NCI-H2029 (cell line): Measurements from ENCODE around the gene SCART1.
"Not testable (repeated sequence)": the region's sequence is repeated elsewhere in the genome, so short reads cannot be mapped to it uniquely, and the experiment has no call there.

Experiments used
- DNase-seq: peaks from one replicate; lab custom pipeline; 2025; lab: John Stamatoyannopoulos, UW

SCART1 gene

DNA sequence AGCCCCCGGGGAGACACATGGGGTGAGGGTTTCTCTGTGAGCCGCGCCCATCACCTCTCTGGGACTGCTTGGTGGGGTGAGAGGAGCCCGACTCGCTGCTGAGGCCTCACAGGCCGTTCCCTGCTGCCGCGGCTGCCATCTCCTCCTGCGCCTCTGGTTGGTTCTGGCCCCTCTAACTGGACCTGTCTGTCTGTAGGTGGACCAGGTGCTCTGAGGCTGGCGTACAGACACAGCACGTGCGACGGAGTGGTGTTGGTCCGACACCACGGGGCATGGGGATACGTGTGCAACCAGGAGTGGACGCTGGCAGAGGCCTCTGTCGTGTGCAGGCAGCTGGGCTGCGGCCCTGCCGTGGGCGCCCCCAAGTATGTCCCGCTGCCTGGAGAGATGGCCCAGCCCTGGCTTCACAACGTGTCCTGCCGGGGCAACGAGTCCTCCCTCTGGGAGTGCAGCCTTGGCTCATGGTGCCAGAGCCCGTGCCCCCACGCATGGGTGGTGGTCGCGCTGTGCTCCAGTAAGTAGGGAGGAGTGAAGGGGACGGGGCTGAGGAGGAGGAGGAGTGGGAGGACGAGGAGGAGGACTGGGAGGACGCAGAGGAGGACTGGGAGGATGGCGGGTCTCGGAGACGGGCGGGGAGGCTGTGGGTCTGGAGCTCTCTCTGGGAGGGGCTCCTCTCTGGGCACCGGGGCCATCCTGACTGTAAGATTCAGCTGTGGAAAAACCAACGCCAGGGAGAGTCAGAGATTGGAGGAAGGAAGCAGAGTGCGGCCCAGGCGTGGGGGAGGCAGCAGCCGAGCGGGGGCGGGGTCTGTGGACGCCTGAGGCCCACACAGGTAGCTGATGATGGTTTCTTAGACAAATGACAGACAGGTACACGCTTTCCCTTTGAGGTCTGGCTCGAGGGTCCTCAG is 2.6 kb downstream of the SCART1 start:
- DNase-seq = no peak

GRCh38 chr10:133457100-133457841 is 3.5 kb downstream of the SCART1 start:
- DNase-seq = no peak

- DNase-seq = no peak
Observed at GRCh38 chr10:133458021-133458709, 4.4 kb downstream of the SCART1 start.

DNA sequence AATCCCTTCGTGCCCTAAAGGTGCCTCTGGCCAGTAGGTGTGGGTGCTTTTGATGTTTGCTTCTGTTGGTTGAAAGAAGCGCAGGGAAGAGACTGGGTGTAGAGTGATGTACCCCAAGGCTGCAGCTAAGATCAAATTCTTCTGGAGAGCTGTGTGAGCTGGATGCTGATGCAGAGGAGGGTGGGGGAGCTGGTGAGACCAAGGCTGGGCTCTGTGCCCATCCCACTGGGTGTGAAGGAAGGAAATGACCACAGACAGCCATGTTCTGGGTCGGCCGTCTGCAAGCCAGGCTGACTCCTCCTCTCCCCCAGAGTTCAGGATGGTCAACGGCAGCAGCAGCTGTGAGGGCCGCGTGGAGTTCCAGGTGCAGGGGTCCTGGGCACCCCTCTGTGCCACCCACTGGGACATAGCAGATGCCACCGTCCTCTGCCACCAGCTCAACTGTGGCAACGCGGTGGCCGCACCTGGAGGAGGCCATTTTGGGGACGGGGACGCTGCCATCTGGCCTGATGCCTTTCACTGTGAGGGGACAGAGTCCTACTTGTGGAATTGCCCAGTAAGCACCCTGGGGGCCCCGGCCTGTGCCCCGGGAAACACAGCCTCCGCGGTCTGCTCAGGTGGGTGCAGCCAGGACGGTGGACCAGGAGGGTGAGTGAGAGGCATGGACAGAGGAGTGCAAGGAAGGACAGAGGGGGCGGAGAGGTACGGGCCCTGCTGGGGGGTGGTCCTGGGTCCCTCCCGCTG is 5.1 kb downstream of the SCART1 start:
- DNase-seq = no peak

- no peak for DNase-seq
Observed at GRCh38 chr10:133459454-133460207, 5.9 kb downstream of the SCART1 start.

- DNase-seq = no peak
Observed at GRCh38 chr10:133460208-133460769, 6.5 kb downstream of the SCART1 start.

GRCh38 chr10:133461027-133461426 is 7.3 kb downstream of the SCART1 start:
- DNase-seq = no peak

DNA sequence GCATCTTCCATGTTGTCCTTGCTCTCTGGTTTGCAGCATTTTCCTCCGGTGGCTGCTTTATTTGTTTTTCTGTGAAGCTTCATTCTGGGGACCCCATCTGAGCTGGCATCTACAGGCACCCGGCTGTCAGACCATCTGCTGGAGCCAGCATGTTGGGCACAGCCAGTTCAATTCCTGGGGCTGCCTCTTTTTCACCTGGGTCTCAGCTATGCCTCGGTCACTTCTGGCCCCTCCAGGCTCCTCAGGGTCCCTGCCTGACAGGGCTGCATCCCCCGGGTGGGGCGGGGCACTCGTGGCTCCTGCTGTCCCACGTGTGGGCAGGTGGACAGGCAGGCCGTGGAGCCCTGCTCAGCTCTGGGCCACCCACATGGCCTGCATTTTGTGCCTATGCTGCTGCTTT is 8.1 kb downstream of the SCART1 start:
- DNase-seq = no peak

DNA sequence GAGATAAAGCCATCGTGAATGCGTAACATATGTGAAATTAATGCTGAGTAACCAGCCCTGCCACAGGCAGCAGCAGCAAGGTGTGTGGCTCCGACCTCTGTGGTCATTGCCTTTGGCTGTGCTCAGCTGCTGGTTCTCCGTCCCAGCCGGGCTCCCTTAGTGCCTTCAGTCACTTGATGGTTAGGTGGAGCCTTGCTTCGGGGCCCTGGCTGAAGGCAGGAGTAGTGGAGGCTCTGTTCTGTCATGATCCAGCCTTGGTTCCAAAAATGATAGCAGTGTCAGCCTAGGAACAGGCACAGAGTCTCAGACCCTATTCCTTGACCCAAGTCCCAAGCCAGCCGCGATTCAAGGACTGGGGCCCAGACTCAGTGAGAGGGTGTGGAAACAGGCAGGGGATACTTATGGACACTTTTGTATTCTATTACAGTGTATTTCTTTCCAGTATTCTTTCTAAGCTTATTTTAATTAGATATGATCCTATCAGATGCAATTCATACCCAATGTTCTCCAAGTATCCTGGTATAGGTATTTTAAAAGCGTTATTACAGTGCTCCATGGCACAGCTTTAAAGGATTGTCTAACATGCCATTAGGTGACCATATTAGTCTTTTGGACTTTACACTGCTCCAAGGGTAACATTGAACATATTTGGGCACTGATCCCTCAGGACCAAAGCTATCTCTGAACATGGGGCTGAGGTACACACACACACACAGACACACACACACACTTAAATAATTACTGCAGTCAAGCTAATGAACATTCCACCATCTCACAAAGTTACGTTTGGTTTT is 9.0 kb downstream of the SCART1 start:
- no peak for DNase-seq

DNA sequence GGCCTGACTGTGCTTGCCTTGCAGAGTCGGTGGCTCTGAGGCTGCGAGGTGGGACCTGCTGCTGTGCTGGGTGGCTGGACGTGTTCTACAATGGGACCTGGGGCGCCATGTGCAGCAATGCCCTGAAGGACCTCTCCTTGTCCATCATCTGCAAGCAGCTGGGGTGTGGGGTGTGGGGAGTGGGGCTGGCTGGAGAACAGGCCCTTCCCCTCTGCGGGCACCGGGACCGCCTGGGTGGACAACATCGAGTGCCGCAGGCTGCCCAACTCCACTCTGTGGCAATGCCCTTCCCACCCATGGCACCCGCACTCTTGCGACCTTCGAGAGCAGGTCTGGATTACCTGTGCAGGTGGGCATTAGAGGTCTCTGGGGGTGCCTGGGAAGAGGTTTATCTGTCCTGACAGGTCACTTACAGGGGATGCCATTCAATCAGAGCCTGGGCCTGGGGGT is 10.9 kb downstream of the SCART1 start:
- no peak for DNase-seq

DNA sequence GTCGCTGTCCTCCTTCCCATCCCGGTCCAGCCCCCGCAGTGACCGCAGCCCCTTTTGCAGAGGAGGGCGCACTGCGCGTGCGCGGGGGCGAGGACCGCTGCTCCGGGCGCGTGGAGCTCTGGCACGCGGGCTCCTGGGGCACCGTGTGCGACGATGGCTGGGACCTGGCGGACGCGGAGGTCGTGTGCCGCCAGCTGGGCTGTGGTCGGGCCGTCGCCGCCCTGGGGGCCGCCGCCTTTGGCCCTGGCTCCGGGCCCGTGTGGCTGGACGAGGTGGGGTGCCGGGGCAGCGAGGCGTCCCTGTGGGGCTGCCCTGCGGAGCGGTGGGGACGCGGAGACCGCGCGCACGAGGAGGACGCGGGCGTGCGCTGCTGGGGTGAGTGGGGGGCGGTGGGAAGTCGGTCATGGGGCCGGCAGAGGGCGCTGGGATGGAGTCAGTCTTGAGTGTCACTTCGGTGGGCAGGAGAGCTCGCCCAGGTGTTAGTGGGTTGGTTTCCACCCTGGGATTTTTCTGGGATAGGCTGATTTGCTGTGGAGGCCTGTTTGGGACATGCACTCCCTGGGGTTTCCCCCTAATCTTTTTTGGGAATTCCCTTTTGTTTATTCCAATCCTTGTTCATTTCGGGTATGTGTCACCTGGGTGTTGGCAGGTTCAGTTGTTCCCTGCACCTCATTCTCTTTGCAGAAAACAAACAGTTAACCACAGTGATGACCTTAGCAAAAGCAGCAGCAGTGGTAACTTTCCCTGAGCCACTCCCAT is 11.6 kb downstream of the SCART1 start:
- no peak for DNase-seq

- DNase-seq = no peak
Observed at GRCh38 chr10:133465950-133466474, 12.3 kb downstream of the SCART1 start.

DNA sequence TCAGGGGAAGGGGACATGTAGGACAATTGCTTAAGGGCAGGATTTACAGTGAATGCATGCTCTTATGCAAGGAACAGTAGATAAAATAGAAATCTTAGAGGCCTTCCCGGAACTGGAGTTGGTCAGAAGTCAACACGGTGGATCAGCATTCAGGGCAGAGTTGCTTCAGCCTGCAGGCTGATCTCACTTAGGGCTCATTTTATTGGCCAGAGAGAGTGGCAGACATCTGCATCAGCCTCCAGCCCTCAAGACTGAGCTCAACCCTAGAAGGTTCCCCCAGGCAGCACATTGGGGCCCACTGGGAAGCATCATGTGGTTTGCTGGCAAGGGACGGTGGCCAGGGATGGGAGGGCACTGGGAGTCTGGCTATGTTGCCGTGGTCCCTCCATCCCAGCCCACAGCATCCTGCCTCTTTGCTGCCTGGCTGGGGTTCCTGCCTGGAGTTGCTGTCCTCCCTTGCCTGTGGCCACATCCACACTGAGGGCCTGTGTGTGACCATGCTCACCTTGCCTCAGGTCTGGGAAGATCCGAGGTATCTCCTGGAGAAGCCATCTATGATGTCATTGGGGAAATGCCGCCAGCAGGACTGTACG is 13.0 kb downstream of the SCART1 start:
- DNase-seq = no peak

- DNase-seq = no peak
Observed at GRCh38 chr10:133467286-133467911, 13.7 kb downstream of the SCART1 start.

- not testable (repeated sequence) for DNase-seq
Observed at GRCh38 chr10:133469205-133469604, 15.5 kb downstream of the SCART1 start.

DNA sequence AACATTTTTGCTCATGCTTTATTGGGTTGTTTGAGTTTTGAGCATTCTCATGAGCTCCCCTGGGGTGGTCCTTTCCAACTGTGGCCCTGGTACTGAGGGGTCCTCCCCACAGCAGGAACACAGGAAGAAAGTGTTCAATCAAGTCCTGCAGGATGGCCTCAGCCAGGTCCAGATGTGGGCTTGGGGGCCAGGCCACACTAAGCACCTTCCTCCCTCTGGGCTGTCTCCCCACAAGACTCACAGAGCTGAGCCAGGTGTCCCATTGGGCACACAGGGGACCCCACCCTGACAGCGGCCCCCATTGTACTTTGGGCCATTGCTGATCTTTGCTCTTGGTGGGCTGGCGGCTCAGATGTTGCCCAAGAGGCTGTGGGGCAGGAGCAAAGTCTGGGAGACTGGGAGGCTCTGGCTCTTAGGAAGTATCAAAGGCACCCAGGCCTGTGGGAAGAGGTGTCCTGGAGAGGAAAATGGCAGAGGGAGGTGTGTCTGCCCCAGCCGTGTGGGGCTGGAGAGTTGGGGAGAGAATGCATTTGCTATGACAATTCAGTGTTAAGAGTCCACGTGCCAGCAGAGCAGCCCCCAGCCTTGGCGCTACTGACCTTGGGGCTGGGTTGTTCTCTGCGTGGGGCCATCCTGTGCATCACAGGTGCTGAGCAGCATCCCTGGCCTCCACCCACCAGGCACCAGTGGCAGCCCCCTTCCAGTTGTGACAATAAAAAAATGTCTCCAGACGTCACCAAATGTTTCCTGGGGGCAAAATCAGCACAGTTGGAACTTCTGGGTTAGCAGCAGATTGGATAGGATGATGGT is 17.8 kb downstream of the SCART1 start:
- no peak for DNase-seq

GRCh38 chr10:133473270-133473669 is 19.5 kb downstream of the SCART1 start:
- DNase-seq = no peak
